Naive thymus-derived CD4-positive, alpha-beta T cell (primary cell): ENCODE data around the gene MRM3. TPM values are rescaled to one million over a fixed set of nuclear protein-coding genes. Genes with fewer than 3 reads are reported as not detected.

Source experiments
- ATAC-seq: fragments of 150-1000 bp; cut with Tn5 transposase; 2 replicates; pipeline ENCODE4 v1.10.0; 2021; ENCODE audit warnings: mild to moderate bottlenecking, moderate library complexity
- CTCF ChIA-PET: fragments of 350-600 bp; sonication (Branson Sonifier 250); formaldehyde crosslinking; loops from one replicate; lab custom pipeline; 2021; ENCODE audit warnings: antibody characterized with exemption; lab: Charles Lee
- POLR2A ChIA-PET: fragments of 350-600 bp; sonication (Branson Sonifier 250); formaldehyde crosslinking; loops from one replicate; lab custom pipeline; 2021; ENCODE audit warnings: antibody characterized with exemption, inconsistent platforms; lab: Charles Lee
- DNase-seq, 9 donors: peaks; one replicate each; pipeline versions ENCODE4 v3.0.0 to v3.0.0-alpha.2; 2020 to 2022; ENCODE audit warnings: mixed read lengths in 1 of 9
- H3K27ac ChIP-seq: one replicate; pipeline ENCODE4 v1.7.0; 2013; ENCODE audit warnings: mild to moderate bottlenecking, low read depth, low read length, moderate library complexity
- H3K27me3 ChIP-seq, 2 donors: one replicate each; pipeline ENCODE4 v1.7.0; 2013; ENCODE audit warnings: low read length in 2 of 2, mild to moderate bottlenecking in 2 of 2, moderate library complexity in 2 of 2; ENCODE audit not compliant: control insufficient read depth in 2 of 2, insufficient read depth in 2 of 2
- H3K36me3 ChIP-seq, 3 experiments: 1 replicate in 2 of 3; 2 replicates in 1 of 3; pipeline ENCODE4 v1.7.0; 2013; ENCODE audit warnings: low read length in 3 of 3, mild to moderate bottlenecking in 3 of 3, moderate library complexity in 1 of 3; ENCODE audit not compliant: insufficient read depth in 3 of 3, control insufficient read depth in 2 of 3
- H3K4me1 ChIP-seq, 2 donors: one replicate each; pipeline ENCODE4 v1.7.0; 2013; ENCODE audit warnings: low read length in 2 of 2, mild to moderate bottlenecking in 2 of 2, moderate library complexity in 1 of 2; ENCODE audit not compliant: control insufficient read depth in 2 of 2, insufficient read depth in 2 of 2
- H3K4me3 ChIP-seq: 2 replicates; pipeline ENCODE4 v1.7.0; 2013; ENCODE audit warnings: mild to moderate bottlenecking, low read length
- H3K9me3 ChIP-seq, 3 experiments: 1 replicate in 2 of 3; 2 replicates in 1 of 3; pipeline ENCODE4 v1.7.0; 2013; ENCODE audit warnings: low read length in 3 of 3; ENCODE audit not compliant: control insufficient read depth in 2 of 3
- H3K27ac Mint-ChIP-seq, 9 donors: one replicate each; pipeline ENCODE4 v1.8.0; 2020 to 2022; ENCODE audit warnings: mixed read lengths in 9 of 9, mild to moderate bottlenecking in 8 of 9, moderate library complexity in 5 of 9, inconsistent platforms in 2 of 9
- H3K27me3 Mint-ChIP-seq, 5 donors: one replicate each; pipeline ENCODE4 v1.8.0; 2021 to 2022; ENCODE audit warnings: mixed read lengths in 5 of 5, mild to moderate bottlenecking in 1 of 5
- H3K36me3 Mint-ChIP-seq, 5 donors: one replicate each; pipeline ENCODE4 v1.8.0; 2020 to 2022; ENCODE audit warnings: mixed read lengths in 5 of 5, mild to moderate bottlenecking in 3 of 5, inconsistent platforms in 1 of 5
- H3K4me1 Mint-ChIP-seq, 7 donors: one replicate each; pipeline ENCODE4 v1.8.0; 2020 to 2022; ENCODE audit warnings: mixed read lengths in 7 of 7, mild to moderate bottlenecking in 3 of 7, inconsistent platforms in 1 of 7
- H3K4me3 Mint-ChIP-seq, 10 donors: one replicate each; pipeline ENCODE4 v1.8.0; 2020 to 2022; ENCODE audit warnings: mild to moderate bottlenecking in 10 of 10, mixed read lengths in 10 of 10, moderate library complexity in 6 of 10, inconsistent platforms in 2 of 10
- H3K9me3 Mint-ChIP-seq, 11 donors: one replicate each; pipeline ENCODE4 v1.8.0; 2020 to 2022; ENCODE audit warnings: mixed read lengths in 11 of 11, mild to moderate bottlenecking in 4 of 11, inconsistent platforms in 1 of 11, moderate library complexity in 1 of 11
- intact Hi-C, 2 donors: fragments of 100-400 bp; cut with micrococcal nuclease; formaldehyde crosslinking; loops; one replicate each; pipeline ENCODE4 v1.15.1; 2023
- polyA plus RNA-seq, 2 donors: library from polyadenylated mRNA; unstranded; fragments of 300-500 nt; fragmentation: Illumina TruSeq; gene quantifications; one replicate each; pipeline ENCODE4 v1.2.3, GENCODE V29; 2021
- total RNA-seq, 6 experiments: library from RNA in 5 of 6; stranded (reverse) in 5 of 6; gene quantifications; 1 replicate in 5 of 6; 2 replicates in 1 of 6; pipeline ENCODE4 v1.2.3 and lab custom pipeline; 2021 to 2026

MRM3 gene
- total RNA-seq (10 to 100 TPM; 19.3 to 47.1 (median 25.9) TPM), polyA plus RNA-seq (10 to 100 TPM; 24.4 to 32.5 TPM), total RNA-seq (lab: John Stamatoyannopoulos, UW) (30.6 reads per million, percentile 60 among the genes with 10 or more reads in this experiment)

GRCh38 chr17:781805-782731, at the start of gene MRM3, which contains the start of gene GLOD4:
Gene MRM3, plus strand, starts transcription at chr17:782353. Its CDS starts 26 bp downstream, at chr17:782379.
Gene GLOD4, minus strand, starts transcription at chr17:782280. Its CDS starts 25 bp downstream, at chr17:782255.
- H3K4me1 Mint-ChIP-seq = peaks cover 13 to 54% (median 38%) of the 10 kb centered on the region in 7 donors
- ChIA-PET CTCF (interaction anchor here (0.6 to 2.6 kb wide), 6 partner anchors 14 to 217 kb away, joined by 3 to 14 read pairs (median 4); partner anchors contain the start of genes NXN and TIMM22), POLR2A (interaction anchor here (0.6 to 3.6 kb wide), 17 partner anchors 12 to 368 kb away, joined by 3 to 27 read pairs (median 4); partner anchors contain the start of genes GEMIN4, NXN, TIMM22 and VPS53)
- H3K36me3 Mint-ChIP-seq = peaks cover 0 to 18% (median 11%) of the 10 kb centered on the region in 5 donors
- Histone ChIP-seq H3K27me3 (no peaks in the 10 kb centered on the region), H3K36me3 (peaks cover 0 to 35% (median 9%) of the 10 kb centered on the region in 3 experiments), H3K4me3 (peak within 1 kb of the TSS; percentile 88), H3K4me1 (peaks cover 16 to 24% of the 10 kb centered on the region in 2 donors), H3K27ac (peak within 1 kb of the TSS; percentile 84), H3K9me3 (no peaks in the 10 kb centered on the region)
- peak within 1 kb of the TSS; percentile 95 to 98 (median 97) for H3K4me3 Mint-ChIP-seq
- H3K27ac Mint-ChIP-seq = peak within 1 kb of the TSS; percentile 95 to 98 (median 97)
- H3K27me3 Mint-ChIP-seq = no peaks in the 10 kb centered on the region
- peaks cover 0 to 10% (median 0%) of the 10 kb centered on the region in 11 donors for H3K9me3 Mint-ChIP-seq
- ATAC-seq (peak; percentile 98), DNase-seq (peak; percentile 92 to 100 (median 96))
- intact Hi-C loops = loop anchor here (1.0 kb wide), 6 partner anchors 30 to 372 kb away; partner anchors contain the start of genes GEMIN4 (in 2 of the 2) and VPS53 (in 1 of the 2)

- H3K9me3 Mint-ChIP-seq = no peaks in the 10 kb centered on the region
- H3K4me3 ChIP-seq = peak overlapping the region; percentile 33
- H3K4me1 ChIP-seq = peaks cover 4 to 9% of the 10 kb centered on the region in 2 donors
- no peaks in the 10 kb centered on the region for H3K27me3 ChIP-seq
- ChIA-PET POLR2A (interaction anchor here (0.9 kb wide), 1 partner anchor 18 kb away, joined by 3 read pairs; no protein-coding TSS in a partner anchor), CTCF (no interaction called here)
- H3K36me3 ChIP-seq = no peaks in the 10 kb centered on the region
- peak overlapping the region; percentile 14 for H3K27ac ChIP-seq
- intact Hi-C loops = loop anchor here (1.0 to 5.0 kb wide), 5 partner anchors 19 to 244 kb away; partner anchors contain the start of genes GEMIN4 (in 2 of the 2), VPS53 (in 2 of the 2), GLOD4 (in 1 of the 2) and MRM3 (in 1 of the 2)
- ATAC-seq = peak; percentile 44
- H3K27me3 Mint-ChIP-seq = peaks cover 0 to 9% (median 0%) of the 10 kb centered on the region in 5 donors
- peak overlapping the region; percentile 69 to 90 (median 84) for H3K4me3 Mint-ChIP-seq
- peak overlapping the region in 3 of 9 donors; percentile 23 to 86 (median 47) for H3K27ac Mint-ChIP-seq
- H3K36me3 Mint-ChIP-seq = peaks cover 0 to 11% (median 0%) of the 10 kb centered on the region in 5 donors
- DNase-seq = peak in 3 of 9 donors; percentile 14 to 59 (median 16)
- H3K9me3 ChIP-seq = no peaks in the 10 kb centered on the region
- H3K4me1 Mint-ChIP-seq = peaks cover 0 to 35% (median 6%) of the 10 kb centered on the region in 7 donors
Measured at GRCh38 chr17:732902-733720, 49.0 kb upstream of the MRM3 start.

GRCh38 chr17:733743-734142, 48.4 kb upstream of the MRM3 start:
- Histone ChIP-seq H3K4me3 (no peak overlapping the region), H3K27ac (no peak overlapping the region), H3K9me3 (no peaks in the 10 kb centered on the region), H3K27me3 (no peaks in the 10 kb centered on the region), H3K4me1 (peaks cover 4 to 9% of the 10 kb centered on the region in 2 donors), H3K36me3 (no peaks in the 10 kb centered on the region)
- intact Hi-C loops = loop anchor here in 1 of 2 donors (1.0 to 5.0 kb wide), 3 partner anchors 19 to 244 kb away; partner anchors contain the start of genes GEMIN4, GLOD4, MRM3 and NXN
- no peaks in the 10 kb centered on the region for H3K9me3 Mint-ChIP-seq
- peak overlapping the region; percentile 68 to 88 (median 78) for H3K4me3 Mint-ChIP-seq
- ATAC-seq (no peak), DNase-seq (no peak)
- peak overlapping the region in 2 of 9 donors; percentile 23 to 86 for H3K27ac Mint-ChIP-seq
- POLR2A ChIA-PET = no interaction called here
- CTCF ChIA-PET = no interaction called here
- H3K36me3 Mint-ChIP-seq = peaks cover 0 to 16% (median 0%) of the 10 kb centered on the region in 5 donors
- peaks cover 0 to 9% (median 0%) of the 10 kb centered on the region in 5 donors for H3K27me3 Mint-ChIP-seq
- H3K4me1 Mint-ChIP-seq = peaks cover 0 to 35% (median 6%) of the 10 kb centered on the region in 7 donors

- ChIA-PET POLR2A (interaction anchor here (0.7 kb wide), 1 partner anchor 239 kb away, joined by 4 read pairs; no protein-coding TSS in a partner anchor), CTCF (no interaction called here)
- no peak overlapping the region for H3K27ac ChIP-seq
- no peaks in the 10 kb centered on the region for H3K9me3 ChIP-seq
- ATAC-seq = no peak
- peaks cover 4 to 6% of the 10 kb centered on the region in 2 donors for H3K4me1 ChIP-seq
- intact Hi-C loops = no loop called here
- no peak overlapping the region for H3K27ac Mint-ChIP-seq
- peaks cover 0 to 35% (median 0%) of the 10 kb centered on the region in 5 donors for H3K36me3 Mint-ChIP-seq
- H3K4me1 Mint-ChIP-seq = peaks cover 5 to 33% (median 19%) of the 10 kb centered on the region in 7 donors
- H3K27me3 ChIP-seq = no peaks in the 10 kb centered on the region
- H3K36me3 ChIP-seq = peaks cover 0 to 4% (median 0%) of the 10 kb centered on the region in 3 experiments
- H3K4me3 Mint-ChIP-seq = no peak overlapping the region
- H3K27me3 Mint-ChIP-seq = peaks cover 0 to 6% (median 0%) of the 10 kb centered on the region in 5 donors
- H3K9me3 Mint-ChIP-seq = no peaks in the 10 kb centered on the region
- H3K4me3 ChIP-seq = no peak overlapping the region
- no peak for DNase-seq
Measured at GRCh38 chr17:737561-738113, 44.5 kb upstream of the MRM3 start.

- Mint-ChIP-seq H3K9me3 (no peaks in the 10 kb centered on the region), H3K27me3 (no peaks in the 10 kb centered on the region), H3K36me3 (peaks cover 0 to 37% (median 4%) of the 10 kb centered on the region in 5 donors), H3K27ac (peak overlapping the region in 7 of 9 donors; percentile 24 to 90 (median 73)), H3K4me1 (peaks cover 4 to 19% (median 8%) of the 10 kb centered on the region in 7 donors), H3K4me3 (peak overlapping the region; percentile 12 to 63 (median 46))
- ATAC-seq (peak; percentile 87), DNase-seq (peak in 5 of 9 donors; percentile 8 to 52 (median 24))
- H3K4me1 ChIP-seq = no peaks in the 10 kb centered on the region
- no peaks in the 10 kb centered on the region for H3K9me3 ChIP-seq
- no peaks in the 10 kb centered on the region for H3K27me3 ChIP-seq
- ChIA-PET POLR2A (interaction anchor here (0.5 to 1.3 kb wide), 2 partner anchors 12 to 259 kb away, joined by 3 to 4 read pairs; no protein-coding TSS in a partner anchor), CTCF (no interaction called here)
- peaks cover 0 to 31% (median 0%) of the 10 kb centered on the region in 3 experiments for H3K36me3 ChIP-seq
- no peak overlapping the region for H3K4me3 ChIP-seq
- H3K27ac ChIP-seq = no peak overlapping the region
- intact Hi-C loops = no loop called here
Measured at GRCh38 chr17:740240-741017, 41.7 kb upstream of the MRM3 start.
